ENCODE measurements around the gene MLIP.

DNA sequence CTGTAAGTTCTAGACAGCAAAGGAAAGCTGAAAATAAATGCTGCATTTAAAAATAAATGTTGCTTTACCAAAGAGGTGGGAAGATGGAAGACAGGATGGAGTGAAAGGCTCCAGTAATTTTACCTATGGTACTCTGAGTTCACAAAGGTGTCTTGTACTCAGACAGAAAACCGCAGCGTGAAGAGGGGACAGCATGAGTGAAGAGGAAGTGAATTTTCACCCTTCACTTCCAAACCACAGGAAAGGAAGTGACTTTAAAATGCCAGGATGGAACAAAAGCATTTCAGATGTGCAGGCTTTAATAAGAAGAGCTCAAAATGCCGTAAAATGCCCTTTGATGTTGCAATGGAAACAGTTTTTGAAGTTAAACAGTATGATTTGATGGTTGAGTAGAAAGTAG lies 105.8 kb downstream of the MLIP start:
- TF ChIP-seq POLR2A (IDR thresholded peaks at IDR 0.05; ENCODE audit: insufficient read depth in 1 of 2, low read depth in 2 of 2, low read length in 2 of 2) (no peak), ZNF232 (CRISPR knock-in tag; IDR thresholded peaks at IDR 0.05; ENCODE audit: borderline replicate concordance) (no peak), ZNF17 (CRISPR knock-in tag; IDR thresholded peaks at IDR 0.05) (no peak), FOXM1 (CRISPR knock-in tag; IDR thresholded peaks at IDR 0.05) (no peak), DNMT1 (CRISPR knock-in tag; IDR thresholded peaks at IDR 0.05) (no peak), PRMT3 (CRISPR knock-in tag; IDR thresholded peaks at IDR 0.05; ENCODE audit: borderline replicate concordance, low read depth) (no peak), FOXK2 (IDR thresholded peaks at IDR 0.05) (no peak), CHD2 (IDR thresholded peaks at IDR 0.05; ENCODE audit: low read depth, low read length) (no peak), SRF (IDR thresholded peaks at IDR 0.05; ENCODE audit: low read depth, low read length) (no peak), HNF4A (CRISPR knock-in tag; IDR thresholded peaks at IDR 0.05) (no peak), ZNF775 (CRISPR knock-in tag; IDR thresholded peaks at IDR 0.05; ENCODE audit: borderline replicate concordance) (no peak)
- TF ChIP-seq, protein P1, sequence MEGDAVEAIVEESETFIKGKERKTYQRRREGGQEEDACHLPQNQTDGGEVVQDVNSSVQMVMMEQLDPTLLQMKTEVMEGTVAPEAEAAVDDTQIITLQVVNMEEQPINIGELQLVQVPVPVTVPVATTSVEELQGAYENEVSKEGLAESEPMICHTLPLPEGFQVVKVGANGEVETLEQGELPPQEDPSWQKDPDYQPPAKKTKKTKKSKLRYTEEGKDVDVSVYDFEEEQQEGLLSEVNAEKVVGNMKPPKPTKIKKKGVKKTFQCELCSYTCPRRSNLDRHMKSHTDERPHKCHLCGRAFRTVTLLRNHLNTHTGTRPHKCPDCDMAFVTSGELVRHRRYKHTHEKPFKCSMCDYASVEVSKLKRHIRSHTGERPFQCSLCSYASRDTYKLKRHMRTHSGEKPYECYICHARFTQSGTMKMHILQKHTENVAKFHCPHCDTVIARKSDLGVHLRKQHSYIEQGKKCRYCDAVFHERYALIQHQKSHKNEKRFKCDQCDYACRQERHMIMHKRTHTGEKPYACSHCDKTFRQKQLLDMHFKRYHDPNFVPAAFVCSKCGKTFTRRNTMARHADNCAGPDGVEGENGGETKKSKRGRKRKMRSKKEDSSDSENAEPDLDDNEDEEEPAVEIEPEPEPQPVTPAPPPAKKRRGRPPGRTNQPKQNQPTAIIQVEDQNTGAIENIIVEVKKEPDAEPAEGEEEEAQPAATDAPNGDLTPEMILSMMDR (CRISPR knock-in tag; IDR thresholded peaks at IDR 0.05): no peak
- TF ChIP-seq, protein P2, sequence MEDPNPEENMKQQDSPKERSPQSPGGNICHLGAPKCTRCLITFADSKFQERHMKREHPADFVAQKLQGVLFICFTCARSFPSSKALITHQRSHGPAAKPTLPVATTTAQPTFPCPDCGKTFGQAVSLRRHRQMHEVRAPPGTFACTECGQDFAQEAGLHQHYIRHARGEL (CRISPR knock-in tag; IDR thresholded peaks at IDR 0.05): no peak
